Caco-2 (cell line): Measurements from ENCODE around the gene CBR4. TPM values are rescaled to one million over a fixed set of nuclear protein-coding genes. Genes with fewer than 3 reads are reported as not detected.
"Not testable (repeated sequence)": the region's sequence is repeated elsewhere in the genome, so short reads cannot be mapped to it uniquely, and the experiment has no call there.

ENCODE experiments used
- BruUV-seq: library from RNA; stranded (reverse); fragments of 400-500 nt; replicated peaks from 2 replicates; lab custom pipeline; 2021; lab: Mats Ljungman, UMichigan
- CTCF ChIA-PET: fragments of 300-600 bp; sonication (Branson Sonifier 250); formaldehyde crosslinking; loops from one replicate; lab custom pipeline; 2022; ENCODE audit warnings: antibody characterized with exemption; lab: Charles Lee
- POLR2A ChIA-PET: fragments of 300-600 bp; sonication (Branson Sonifier 250); formaldehyde crosslinking; loops from one replicate; lab custom pipeline; 2022; ENCODE audit warnings: antibody characterized with exemption; lab: Charles Lee
- DNase-seq, 2 experiments: peaks; one replicate each; pipeline versions ENCODE4 v3.0.0 to v3.0.0-alpha.2; 2020 to 2022
- H3K27me3 ChIP-seq: replicated peaks from 2 replicates; pipeline ENCODE4 v1.6.0; 2011; ENCODE audit warnings: low read length; ENCODE audit not compliant: control insufficient read depth, insufficient read depth
- H3K36me3 ChIP-seq: 2 replicates; pipeline ENCODE4 v1.5.1; 2011; ENCODE audit warnings: low read length; ENCODE audit not compliant: control insufficient read depth, insufficient read depth
- H3K4me1 ChIP-seq: fragments of 250-450 bp; sonication (Bioruptor Pico); 2 replicates; pipeline ENCODE4 v1.5.1; 2020; ENCODE audit warnings: mild to moderate bottlenecking
- H3K4me3 ChIP-seq: 2 replicates; pipeline ENCODE4 v1.5.1; 2011; ENCODE audit warnings: low read depth, mild to moderate bottlenecking, control low read depth, low read length
- H3K9me3 ChIP-seq: fragments of 250-450 bp; sonication (Bioruptor Pico); 2 replicates; pipeline ENCODE4 v1.5.1; 2020; ENCODE audit warnings: mild to moderate bottlenecking, moderate library complexity
- H3K27ac Mint-ChIP-seq: one replicate; pipeline ENCODE4 v1.8.0; 2022; ENCODE audit warnings: mixed read lengths; ENCODE audit not compliant: unreplicated experiment
- H3K27me3 Mint-ChIP-seq: one replicate; pipeline ENCODE4 v1.8.0; 2022; ENCODE audit warnings: mixed read lengths; ENCODE audit not compliant: insufficient read depth, unreplicated experiment
- H3K36me3 Mint-ChIP-seq: one replicate; pipeline ENCODE4 v1.8.0; 2022; ENCODE audit warnings: mild to moderate bottlenecking, mixed read lengths; ENCODE audit not compliant: insufficient read depth, unreplicated experiment
- H3K4me1 Mint-ChIP-seq: one replicate; pipeline ENCODE4 v1.8.0; 2022; ENCODE audit warnings: low read depth, mixed read lengths; ENCODE audit not compliant: unreplicated experiment
- H3K4me3 Mint-ChIP-seq: one replicate; pipeline ENCODE4 v1.8.0; 2022; ENCODE audit warnings: mild to moderate bottlenecking, moderate library complexity, mixed read lengths; ENCODE audit not compliant: unreplicated experiment
- H3K9me3 Mint-ChIP-seq: one replicate; pipeline ENCODE4 v1.8.0; 2022; ENCODE audit warnings: mixed read lengths; ENCODE audit not compliant: unreplicated experiment
- CTCF ChIP-seq, 2 experiments: fragments of 200-600 bp in 1 of 2; IDR thresholded peaks; 1 replicate in 1 of 2; 2 replicates in 1 of 2; pipeline versions ENCODE4 v1.5.1 to v1.8.0; 2011 to 2022; ENCODE audit warnings: antibody characterized with exemption in 1 of 2, control low read depth in 1 of 2, inconsistent platforms in 1 of 2, low read depth in 1 of 2, low read length in 1 of 2, mild to moderate bottlenecking in 1 of 2, moderate library complexity in 1 of 2; ENCODE audit not compliant: insufficient read depth in 1 of 2, severe bottlenecking in 1 of 2, unreplicated experiment in 1 of 2
- intact Hi-C: fragments of 100-400 bp; cut with micrococcal nuclease; formaldehyde crosslinking; loops from one replicate; pipeline ENCODE4 v1.10.0; 2022; ENCODE audit not compliant: unreplicated experiment
- total RNA-seq: library from RNA; stranded (reverse); gene quantifications from 2 replicates; pipeline ENCODE4 v1.2.3, GENCODE V29; 2022

CBR4 gene
- total RNA-seq, 1 experiment from 2014 or later, result 22.5 TPM

DNA sequence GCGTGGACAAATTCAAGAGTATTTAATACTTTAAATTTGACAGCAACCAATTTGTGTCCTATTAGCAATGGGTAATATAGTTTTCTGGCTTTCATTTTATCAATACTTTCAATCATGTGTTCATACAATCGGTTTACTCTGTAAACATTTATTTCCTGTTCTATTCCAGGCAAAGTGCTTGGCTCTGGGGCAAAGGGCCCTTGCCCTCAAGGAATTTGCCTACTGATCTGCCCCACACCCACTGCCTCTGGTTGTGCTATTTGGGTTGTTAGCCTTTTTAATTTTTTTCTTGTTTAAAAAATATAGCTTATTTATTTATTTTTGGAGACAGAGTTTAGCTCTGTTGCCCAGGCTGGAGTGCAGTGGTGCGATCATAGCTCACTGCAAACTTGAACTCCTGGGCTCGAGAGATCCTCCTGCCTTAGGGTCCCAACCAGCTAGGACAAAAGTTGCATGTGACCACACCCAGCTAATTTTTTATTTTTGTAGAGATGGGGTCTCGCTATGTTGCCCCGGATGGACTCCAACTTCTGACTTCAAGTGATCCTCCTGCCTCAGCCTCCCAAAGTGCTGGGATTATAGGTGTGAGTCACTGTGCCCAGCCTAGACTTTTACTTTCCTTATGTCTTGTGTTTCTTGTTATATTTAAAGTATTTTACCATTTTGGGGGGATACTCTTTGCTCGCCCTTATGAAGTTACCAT lies 30.7 kb upstream of the CBR4 start:
- Mint-ChIP-seq H3K4me3 (no peak overlapping the region), H3K36me3 (no peaks in the 10 kb centered on the region), H3K27me3 (no peaks in the 10 kb centered on the region), H3K9me3 (no peaks in the 10 kb centered on the region), H3K27ac (no peak overlapping the region), H3K4me1 (peaks cover 7% of the 10 kb centered on the region)
- no peaks in the 10 kb centered on the region for H3K4me1 ChIP-seq
- H3K36me3 ChIP-seq, result no peaks in the 10 kb centered on the region
- no peak overlapping the region for H3K4me3 ChIP-seq
- no peaks in the 10 kb centered on the region for H3K27me3 ChIP-seq
- no peak for DNase-seq
- ChIA-PET CTCF (interaction anchor here (0.6 kb wide), 1 partner anchor 289 kb away, joined by 3 read pairs; no protein-coding TSS in a partner anchor), POLR2A (interaction anchor here (0.6 kb wide), 1 partner anchor 230 kb away, joined by 3 read pairs; the partner anchor contains the start of gene SH3RF1)
- H3K9me3 ChIP-seq, result no peaks in the 10 kb centered on the region
- BruUV-seq, result no TSS peak
- intact Hi-C loops, result no loop called here
- TF ChIP-seq CTCF (IDR thresholded peaks at IDR 0.05; ENCODE audit: insufficient read depth in 1 of 2, low read depth in 1 of 2, low read length in 1 of 2, severe bottlenecking in 1 of 2, unreplicated experiment in 1 of 2), result no peak

DNA sequence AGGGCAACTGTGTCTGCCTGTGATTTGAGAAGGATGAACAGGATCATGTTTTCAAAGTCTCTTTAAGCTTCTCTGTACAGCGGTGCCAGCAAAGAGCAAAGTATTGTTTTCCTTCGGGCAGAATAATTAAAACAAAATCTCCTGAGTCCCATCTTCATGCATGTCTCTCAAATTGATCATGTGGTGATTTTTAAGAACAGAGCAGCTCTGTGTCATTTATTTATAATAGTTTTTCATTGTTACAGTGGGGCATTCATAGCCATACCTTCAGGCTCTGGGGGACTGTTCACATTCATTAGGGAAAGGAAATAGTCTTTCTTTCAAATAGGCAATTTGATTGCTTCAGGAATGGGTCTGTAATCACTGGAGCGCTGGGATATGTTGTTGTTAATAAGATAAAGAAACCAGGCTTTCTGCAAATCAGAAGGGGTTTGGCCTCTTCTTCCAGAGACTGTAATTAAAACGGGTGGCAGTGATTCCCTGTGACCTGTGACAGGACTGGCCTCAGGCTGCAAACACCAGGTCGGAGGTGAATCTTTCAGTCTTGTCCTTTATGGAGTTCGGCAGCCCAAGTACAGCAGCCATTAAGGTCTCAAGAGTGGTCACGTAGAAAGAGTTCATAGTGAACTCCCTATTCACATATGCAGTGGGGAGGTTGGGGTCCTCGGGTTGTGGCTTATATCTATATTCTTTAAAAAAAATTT lies 29.3 kb upstream of the CBR4 start:
- H3K4me1 Mint-ChIP-seq, result peaks cover 7% of the 10 kb centered on the region
- CTCF ChIA-PET, result no interaction called here
- intact Hi-C loops, result no loop called here
- no peaks in the 10 kb centered on the region for H3K9me3 ChIP-seq
- H3K27me3 ChIP-seq, result no peaks in the 10 kb centered on the region
- POLR2A ChIA-PET, result no interaction called here
- no peaks in the 10 kb centered on the region for H3K36me3 ChIP-seq
- BruUV-seq, result no TSS peak
- no peak overlapping the region for H3K4me3 ChIP-seq
- H3K27ac Mint-ChIP-seq, result no peak overlapping the region
- H3K4me1 ChIP-seq, result no peaks in the 10 kb centered on the region
- no peaks in the 10 kb centered on the region for H3K9me3 Mint-ChIP-seq
- H3K27me3 Mint-ChIP-seq, result no peaks in the 10 kb centered on the region
- H3K36me3 Mint-ChIP-seq, result no peaks in the 10 kb centered on the region
- no peak overlapping the region for H3K4me3 Mint-ChIP-seq
- DNase-seq, result no peak
- no peak for TF ChIP-seq CTCF (IDR thresholded peaks at IDR 0.05; ENCODE audit: insufficient read depth in 1 of 2, low read depth in 1 of 2, low read length in 1 of 2, severe bottlenecking in 1 of 2, unreplicated experiment in 1 of 2)

DNA sequence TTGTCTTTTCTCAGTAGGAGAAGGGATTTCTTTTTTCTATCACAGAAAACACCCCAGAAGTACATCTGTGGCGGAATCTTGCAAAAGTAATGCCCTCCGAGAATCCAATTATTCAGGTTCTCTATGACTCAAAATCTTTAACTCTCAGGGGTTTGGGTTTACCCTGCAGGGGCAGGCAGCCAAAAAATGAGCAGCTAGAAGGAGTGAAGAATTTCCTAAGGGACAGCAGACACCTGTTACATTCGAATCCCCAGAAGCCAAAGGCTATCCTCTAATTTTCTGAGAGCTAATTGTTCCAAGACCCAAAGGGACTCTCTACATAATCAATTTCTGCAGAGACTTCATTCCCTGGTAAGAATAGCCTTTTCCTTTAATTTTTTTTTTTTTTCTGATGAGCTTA lies 27.5 kb upstream of the CBR4 start:
- no peaks in the 10 kb centered on the region for H3K9me3 Mint-ChIP-seq
- Histone ChIP-seq H3K4me3 (no peak overlapping the region), H3K9me3 (no peaks in the 10 kb centered on the region), H3K36me3 (no peaks in the 10 kb centered on the region), H3K27me3 (no peaks in the 10 kb centered on the region), H3K4me1 (no peaks in the 10 kb centered on the region)
- no peak overlapping the region for H3K27ac Mint-ChIP-seq
- no peak for DNase-seq
- peaks cover 9% of the 10 kb centered on the region for H3K4me1 Mint-ChIP-seq
- no peak for TF ChIP-seq CTCF (IDR thresholded peaks at IDR 0.05; ENCODE audit: insufficient read depth in 1 of 2, low read depth in 1 of 2, low read length in 1 of 2, severe bottlenecking in 1 of 2, unreplicated experiment in 1 of 2)
- H3K36me3 Mint-ChIP-seq, result no peaks in the 10 kb centered on the region
- no peaks in the 10 kb centered on the region for H3K27me3 Mint-ChIP-seq
- ChIA-PET POLR2A (no interaction called here), CTCF (no interaction called here)
- no TSS peak for BruUV-seq
- intact Hi-C loops, result no loop called here
- no peak overlapping the region for H3K4me3 Mint-ChIP-seq

- intact Hi-C loops, H3K4me3 ChIP-seq, H3K9me3 ChIP-seq, H3K27me3 Mint-ChIP-seq, H3K4me3 Mint-ChIP-seq, H3K36me3 Mint-ChIP-seq, H3K4me1 ChIP-seq, H3K27ac Mint-ChIP-seq, H3K36me3 ChIP-seq, POLR2A ChIA-PET, CTCF ChIA-PET, H3K9me3 Mint-ChIP-seq, H3K27me3 ChIP-seq, DNase-seq, BruUV-seq: not testable (repeated sequence)
- H3K4me1 Mint-ChIP-seq, result peaks cover 14% of the 10 kb centered on the region
Measured at GRCh38 chr4:169035871-169036620, 26.0 kb upstream of the CBR4 start.
